ENCODE data around the gene TMIE. TPM values are rescaled to one million over a fixed set of nuclear protein-coding genes. Genes with fewer than 3 reads are reported as not detected.

The TMIE gene
- total RNA-seq, 1 experiment from 2014 or later, result 6.5 TPM

- H3K27me3 ChIP-seq (ENCODE audit: insufficient read depth, low read depth), result no peaks in the 10 kb centered on the region
Measured at GRCh38 chr3:46722443-46722842, 21.3 kb downstream of the TMIE start.

GRCh38 chr3:46724424-46724823 lies 23.2 kb downstream of the TMIE start:
- Histone ChIP-seq H3K4me2 (no peak overlapping the region), H3K27ac (no peak overlapping the region), H3K27me3 (ENCODE audit: insufficient read depth, low read depth) (no peaks in the 10 kb centered on the region), H3K9me3 (ENCODE audit: insufficient read depth, low read depth) (no peaks in the 10 kb centered on the region), H3K4me1 (replicated peaks; ENCODE audit: insufficient read depth) (no peaks in the 10 kb centered on the region), H3K36me3 (ENCODE audit: low read depth) (no peaks in the 10 kb centered on the region), H4K20me1 (ENCODE audit: insufficient read depth) (no peaks in the 10 kb centered on the region), H3F3A (ENCODE audit: insufficient read depth, low read depth) (no peaks in the 10 kb centered on the region), H3K4me3 (no peak overlapping the region), H3K79me2 (ENCODE audit: low read depth) (no peaks in the 10 kb centered on the region), H3K9me2 (ENCODE audit: insufficient read depth) (no peaks in the 10 kb centered on the region), H2AFZ (no peak overlapping the region)
- DNase-seq, result no peak
- no peak for TF ChIP-seq EZH2 (IDR thresholded peaks at IDR 0.05; ENCODE audit: low read depth)
- no peak for TF ChIP-seq CTCF (conservative IDR thresholded peaks at IDR 0.05)
- CTCF ChIA-PET, result no interaction called here
- intact Hi-C loops (cut with micrococcal nuclease; ENCODE audit: unreplicated experiment), result no loop called here
- no TSS peak for BruUV-seq (replicated peaks)
- POLR2A ChIA-PET (ENCODE audit: unreplicated experiment), result no interaction called here

More at GRCh38 chr3:46722443-46722842, 21.3 kb downstream of the TMIE start:
- intact Hi-C loops (cut with micrococcal nuclease; ENCODE audit: unreplicated experiment), result no loop called here
- no peaks in the 10 kb centered on the region for H3F3A ChIP-seq (ENCODE audit: insufficient read depth, low read depth)
- no peak overlapping the region for H3K4me2 ChIP-seq
- H3K36me3 ChIP-seq (ENCODE audit: low read depth), result no peaks in the 10 kb centered on the region
- no peaks in the 10 kb centered on the region for H4K20me1 ChIP-seq (ENCODE audit: insufficient read depth)
- H3K79me2 ChIP-seq (ENCODE audit: low read depth), result no peaks in the 10 kb centered on the region
- TF ChIP-seq CTCF (conservative IDR thresholded peaks at IDR 0.05) (no peak), EZH2 (IDR thresholded peaks at IDR 0.05; ENCODE audit: low read depth) (no peak)
- no peaks in the 10 kb centered on the region for H3K9me3 ChIP-seq (ENCODE audit: insufficient read depth, low read depth)
- H3K27ac ChIP-seq, result no peak overlapping the region
- H2AFZ ChIP-seq, result no peak overlapping the region
- no peak overlapping the region for H3K4me3 ChIP-seq
- no peak for DNase-seq
- ChIA-PET POLR2A (ENCODE audit: unreplicated experiment) (no interaction called here), CTCF (no interaction called here)
- BruUV-seq (replicated peaks), result no TSS peak
- H3K9me2 ChIP-seq (ENCODE audit: insufficient read depth), result no peaks in the 10 kb centered on the region
- no peaks in the 10 kb centered on the region for H3K4me1 ChIP-seq (replicated peaks; ENCODE audit: insufficient read depth)

- Histone ChIP-seq H2AFZ (no peak overlapping the region), H3K4me2 (no peak overlapping the region), H3K9me3 (ENCODE audit: insufficient read depth, low read depth) (no peaks in the 10 kb centered on the region), H3K4me3 (no peak overlapping the region), H3K4me1 (replicated peaks; ENCODE audit: insufficient read depth) (no peaks in the 10 kb centered on the region), H3K36me3 (ENCODE audit: low read depth) (no peaks in the 10 kb centered on the region), H4K20me1 (ENCODE audit: insufficient read depth) (no peaks in the 10 kb centered on the region), H3K27ac (no peak overlapping the region), H3K79me2 (ENCODE audit: low read depth) (no peaks in the 10 kb centered on the region), H3F3A (ENCODE audit: insufficient read depth, low read depth) (no peaks in the 10 kb centered on the region), H3K9me2 (ENCODE audit: insufficient read depth) (no peaks in the 10 kb centered on the region), H3K27me3 (ENCODE audit: insufficient read depth, low read depth) (no peaks in the 10 kb centered on the region)
- intact Hi-C loops (cut with micrococcal nuclease; ENCODE audit: unreplicated experiment), result no loop called here
- no TSS peak for BruUV-seq (replicated peaks)
- CTCF ChIA-PET, result no interaction called here
- TF ChIP-seq CTCF (conservative IDR thresholded peaks at IDR 0.05) (no peak), EZH2 (IDR thresholded peaks at IDR 0.05; ENCODE audit: low read depth) (no peak)
- POLR2A ChIA-PET (ENCODE audit: unreplicated experiment), result no interaction called here
- DNase-seq, result no peak
Measured at GRCh38 chr3:46725621-46726314, 24.6 kb downstream of the TMIE start.

Data from PC-9 (cell line).